ENCODE data around the gene EXOC3L1.

The EXOC3L1 gene

GRCh38 chr16:67195676-67196075 is 5.7 kb upstream of the EXOC3L1 start:
- no peak for DNase-seq

DNA sequence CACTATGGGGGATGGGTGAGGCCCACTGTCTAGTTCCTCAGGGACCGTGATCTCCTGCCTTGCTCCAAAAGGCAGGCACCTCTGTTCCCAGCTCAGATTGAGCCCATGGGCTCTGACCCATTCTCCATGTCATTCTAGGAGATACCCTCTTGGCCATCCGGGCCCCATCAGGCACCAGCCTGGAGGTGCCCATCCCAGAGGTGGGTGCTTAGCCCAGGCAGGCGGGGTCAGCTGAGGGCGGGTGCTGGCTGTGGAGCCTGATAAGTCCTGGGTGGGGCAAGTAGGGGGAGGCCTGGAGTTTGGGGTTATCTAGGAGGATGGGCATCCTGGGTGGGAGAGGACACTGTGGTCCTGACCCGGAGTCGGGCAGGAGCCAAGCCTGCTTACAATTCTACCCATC is 4.3 kb upstream of the EXOC3L1 start:
- DNase-seq, result no peak

DNA sequence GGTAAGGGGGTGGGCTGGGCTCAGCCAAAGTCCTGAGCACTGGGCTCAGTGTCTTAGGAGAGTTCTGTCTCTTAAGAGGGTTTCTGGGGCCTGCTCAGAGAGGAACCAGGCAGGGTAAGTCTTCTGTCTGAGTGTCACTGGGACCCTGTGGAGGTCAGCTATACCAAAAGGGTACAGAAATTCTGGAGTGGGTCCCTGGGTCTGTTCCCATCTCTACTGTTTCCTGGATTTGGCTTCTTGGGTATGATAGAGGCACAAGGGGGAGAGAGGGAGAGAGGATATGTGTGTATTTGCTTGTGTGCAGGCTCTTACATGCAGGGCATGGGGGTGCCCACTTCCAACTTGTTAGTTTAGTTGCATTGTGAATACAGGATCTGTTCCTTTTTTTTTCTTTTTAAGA is 3.6 kb upstream of the EXOC3L1 start:
- no peak for DNase-seq

DNA sequence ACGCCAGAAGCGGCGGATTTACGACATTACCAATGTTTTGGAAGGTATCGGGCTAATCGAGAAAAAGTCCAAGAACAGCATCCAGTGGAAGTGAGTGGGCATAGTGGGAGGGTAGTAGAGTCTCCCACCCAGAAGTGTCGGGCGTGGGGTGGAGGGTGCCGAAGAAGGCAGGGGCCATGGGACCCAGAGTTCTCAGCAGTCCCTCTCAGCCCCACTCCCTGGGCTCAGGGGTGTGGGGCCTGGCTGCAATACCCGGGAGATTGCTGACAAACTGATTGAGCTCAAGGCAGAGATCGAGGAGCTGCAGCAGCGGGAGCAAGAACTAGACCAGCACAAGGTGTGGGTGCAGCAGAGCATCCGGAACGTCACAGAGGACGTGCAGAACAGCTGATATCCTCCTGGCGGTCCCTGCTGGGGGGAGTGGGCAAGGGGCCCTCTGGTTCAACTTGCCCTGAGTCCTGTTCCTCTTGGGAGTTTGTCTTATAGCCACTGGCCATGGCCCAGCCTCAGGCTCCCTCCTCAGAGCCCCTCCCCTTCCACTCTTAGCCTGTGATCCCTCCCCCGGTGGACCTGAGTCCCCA is 2.9 kb upstream of the EXOC3L1 start:
- no peak for DNase-seq

- peak; percentile 71 to 72 for DNase-seq
These were observed 2.2 kb upstream of the EXOC3L1 start, which contains the start of gene E2F4 for GRCh38 chr16:67191995-67192681. TSS of gene E2F4 (plus strand) at chr16:67192155. CDS start at chr16:67192228, 73 bp downstream.

DNA sequence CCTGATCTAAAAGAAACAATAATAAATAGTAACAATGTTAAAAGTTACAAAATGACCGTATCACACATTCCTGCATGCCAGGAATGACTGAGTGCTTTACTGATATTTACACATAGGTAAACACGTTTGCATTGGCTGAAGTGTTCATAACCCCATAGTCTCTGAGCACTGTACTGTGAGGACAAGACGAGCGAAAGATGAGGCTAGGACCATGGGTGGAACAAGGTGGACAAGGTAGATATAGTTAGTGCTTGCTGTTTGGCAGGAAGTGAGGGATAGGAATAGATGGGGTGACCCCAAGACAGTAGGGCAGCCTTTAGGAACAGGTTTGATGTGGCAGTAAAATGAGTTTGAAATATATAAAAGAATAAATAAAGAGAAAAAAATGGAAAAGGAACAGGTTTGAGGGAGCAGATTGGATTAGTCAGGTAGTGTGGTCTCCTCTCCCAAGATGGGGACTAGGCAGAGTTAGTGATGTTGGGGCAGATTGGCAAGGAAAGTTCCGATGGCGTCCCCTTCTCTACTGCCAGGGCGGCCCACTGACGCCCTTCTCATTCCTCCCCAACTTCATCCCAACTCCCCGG is 1.6 kb upstream of the EXOC3L1 start:
- DNase-seq, result no peak

- DNase-seq, result no peak
These were observed 788 bp upstream of the EXOC3L1 start for GRCh38 chr16:67190448-67191399.

- no peak for DNase-seq
These were observed 1.1 kb downstream of the EXOC3L1 start for GRCh38 chr16:67188798-67189197.

- DNase-seq, result no peak
These were observed 1.6 kb downstream of the EXOC3L1 start for GRCh38 chr16:67188323-67188722.

GRCh38 chr16:67187175-67187890 is 2.6 kb downstream of the EXOC3L1 start:
- DNase-seq, result no peak

- no peak for DNase-seq
These were observed 3.4 kb downstream of the EXOC3L1 start for GRCh38 chr16:67186550-67186950.

GRCh38 chr16:67185651-67186134 is 4.2 kb downstream of the EXOC3L1 start:
- DNase-seq, result no peak

- DNase-seq, result peak; percentile 61 to 77
These were observed 4.8 kb downstream of the EXOC3L1 start for GRCh38 chr16:67184995-67185650.

DNA sequence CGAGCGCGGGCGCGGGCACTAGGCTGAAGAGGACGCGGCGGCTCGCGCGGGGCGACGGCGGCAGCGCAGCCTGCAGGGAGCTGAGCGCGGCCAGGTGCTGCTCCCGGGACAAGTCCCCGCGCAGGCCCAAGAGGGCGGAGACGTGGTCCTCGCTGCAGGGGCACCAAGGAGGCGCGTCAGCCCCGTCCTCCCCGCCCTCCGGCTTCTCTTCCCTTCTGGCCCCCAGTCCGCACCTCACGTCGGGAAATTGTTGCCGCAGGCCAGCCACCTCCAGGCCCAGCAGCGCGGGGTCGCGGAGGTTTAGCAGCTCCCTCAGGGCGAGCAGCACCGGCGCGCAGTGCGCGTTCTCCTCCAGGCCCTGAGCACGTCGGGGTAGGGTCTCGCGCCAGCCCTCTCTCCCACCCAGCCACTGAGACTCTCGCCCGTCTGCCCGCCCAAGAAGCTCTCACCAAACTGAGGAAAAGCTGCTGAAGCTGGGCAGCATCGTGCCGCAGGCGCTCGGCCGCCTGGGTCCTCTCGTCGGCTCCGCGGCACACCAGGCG is 5.4 kb downstream of the EXOC3L1 start:
- peak in 1 of 2 experiments; percentile 64 for DNase-seq

DNA sequence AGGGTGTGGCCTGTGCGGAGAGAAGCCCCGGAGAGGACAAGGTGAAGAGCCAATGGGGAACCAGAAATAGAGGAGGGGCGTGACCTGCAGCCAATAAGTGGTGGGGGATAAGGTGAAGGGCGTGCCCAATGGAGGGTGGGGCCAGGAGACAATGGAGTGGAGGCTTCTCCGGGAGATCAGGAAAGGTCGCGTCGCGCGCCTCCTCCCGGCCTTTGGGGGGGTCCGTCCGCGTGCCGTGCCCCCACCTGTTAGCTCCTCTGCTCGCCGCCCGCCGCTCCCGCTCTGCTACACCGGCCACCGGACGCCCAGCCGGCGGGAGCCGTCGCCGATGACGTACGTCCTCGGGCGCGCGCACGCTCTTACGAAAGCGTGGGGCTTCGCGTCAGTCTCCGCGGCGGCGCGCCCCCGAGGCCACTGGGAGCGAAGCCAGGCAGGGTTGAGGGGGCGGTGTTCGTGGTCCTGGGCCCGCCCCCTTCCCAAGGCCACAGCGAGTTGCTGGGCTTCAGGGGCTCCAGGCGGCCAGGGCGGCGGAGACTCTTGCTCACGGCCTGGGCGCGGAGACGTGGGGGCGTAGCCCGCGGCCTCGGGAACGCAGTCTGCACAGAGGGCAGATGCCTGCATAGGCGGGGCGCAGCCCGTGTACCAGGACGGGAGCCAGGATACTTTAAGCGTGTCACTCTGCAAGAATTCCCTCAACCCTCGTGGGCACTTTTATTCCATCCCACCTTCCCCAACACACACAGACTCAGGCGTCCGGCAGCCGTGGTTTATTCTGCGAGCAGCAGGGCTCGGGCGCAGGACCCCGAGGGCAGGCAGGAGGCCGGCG is 6.1 kb downstream of the EXOC3L1 start, which contains the start of gene MATCAP1:
Gene MATCAP1 (minus strand): TSS at position 337 of the 826 bp plus-strand sequence. CDS start 3,353 bp downstream, outside the sequence.
- peak; percentile 90 for DNase-seq

DNA sequence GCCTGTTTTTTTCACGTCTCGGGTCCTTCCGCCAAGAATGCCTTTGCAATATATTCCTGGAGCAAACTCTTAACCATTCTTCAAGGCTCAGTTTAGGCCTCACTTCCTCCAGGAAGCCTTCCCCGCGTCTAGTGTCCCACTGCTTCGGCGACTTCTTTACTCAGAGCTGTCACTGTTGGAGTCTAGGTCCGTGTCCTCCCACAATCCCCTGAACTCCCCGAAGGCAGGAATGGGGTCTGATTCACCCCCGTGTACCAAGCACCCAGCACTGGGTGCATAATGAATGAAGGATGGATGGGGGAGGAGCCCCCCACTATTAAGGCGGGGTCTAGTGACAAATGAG is 6.7 kb downstream of the EXOC3L1 start:
- DNase-seq, result no peak

DNA sequence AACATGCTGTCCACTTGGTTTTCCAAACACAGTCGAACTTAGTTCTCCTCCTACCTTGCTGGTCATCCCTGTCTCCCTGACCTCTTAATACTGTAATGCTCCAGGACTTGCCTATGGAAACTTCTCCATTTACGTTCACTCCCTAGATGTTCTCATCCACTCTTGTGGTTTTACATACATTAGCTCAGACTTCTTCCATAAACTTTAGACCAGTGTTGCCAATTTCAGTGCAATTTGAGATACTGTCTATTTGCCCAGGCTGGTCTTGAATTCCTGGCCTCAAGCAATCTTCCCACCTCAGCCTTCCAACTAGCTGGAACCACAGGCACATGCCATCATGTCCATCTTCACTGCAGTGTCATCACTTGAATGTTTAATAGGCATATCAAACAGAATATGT is 7.6 kb downstream of the EXOC3L1 start:
- DNase-seq, result no peak

DNA sequence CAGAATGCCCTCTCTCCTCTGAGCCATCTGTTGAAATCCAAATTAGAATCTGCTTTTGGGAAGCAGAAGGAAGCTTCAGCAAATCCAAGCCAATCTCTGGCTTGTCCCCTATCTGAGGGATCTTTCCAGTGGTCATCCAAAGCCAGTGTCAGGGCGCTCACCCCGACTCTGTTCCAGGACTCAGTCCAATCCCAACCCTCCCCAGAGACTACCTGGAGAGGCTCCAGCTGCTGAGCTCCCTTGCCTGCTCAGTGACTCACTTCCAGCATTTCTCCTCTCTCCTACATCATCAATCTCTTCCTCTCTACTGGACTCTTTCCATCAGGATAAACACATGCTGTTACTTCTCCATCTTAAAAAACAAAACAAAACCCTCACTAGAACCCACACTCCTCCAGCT is 8.6 kb downstream of the EXOC3L1 start:
- no peak for DNase-seq

DNA sequence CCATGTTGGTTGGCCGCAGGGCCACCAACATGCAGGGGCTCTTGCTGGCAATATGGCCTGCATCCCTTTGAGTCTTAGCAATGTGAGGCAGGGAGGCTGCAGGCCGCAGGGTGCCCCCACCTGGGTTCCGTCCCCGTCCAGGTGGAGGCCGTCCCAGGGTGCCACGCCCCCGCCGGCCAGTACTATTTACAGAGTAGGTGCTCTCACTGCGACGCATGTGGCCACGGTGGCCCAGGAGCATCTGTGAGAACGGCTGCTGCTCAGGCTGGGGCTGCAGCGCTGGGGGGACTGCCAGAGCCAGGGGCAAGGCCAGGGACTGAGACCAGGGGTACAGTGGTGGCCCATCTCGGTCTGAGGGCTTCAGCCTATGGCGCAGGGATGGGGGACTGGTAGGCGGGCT is 9.8 kb downstream of the EXOC3L1 start:
- DNase-seq, result no peak

DNA sequence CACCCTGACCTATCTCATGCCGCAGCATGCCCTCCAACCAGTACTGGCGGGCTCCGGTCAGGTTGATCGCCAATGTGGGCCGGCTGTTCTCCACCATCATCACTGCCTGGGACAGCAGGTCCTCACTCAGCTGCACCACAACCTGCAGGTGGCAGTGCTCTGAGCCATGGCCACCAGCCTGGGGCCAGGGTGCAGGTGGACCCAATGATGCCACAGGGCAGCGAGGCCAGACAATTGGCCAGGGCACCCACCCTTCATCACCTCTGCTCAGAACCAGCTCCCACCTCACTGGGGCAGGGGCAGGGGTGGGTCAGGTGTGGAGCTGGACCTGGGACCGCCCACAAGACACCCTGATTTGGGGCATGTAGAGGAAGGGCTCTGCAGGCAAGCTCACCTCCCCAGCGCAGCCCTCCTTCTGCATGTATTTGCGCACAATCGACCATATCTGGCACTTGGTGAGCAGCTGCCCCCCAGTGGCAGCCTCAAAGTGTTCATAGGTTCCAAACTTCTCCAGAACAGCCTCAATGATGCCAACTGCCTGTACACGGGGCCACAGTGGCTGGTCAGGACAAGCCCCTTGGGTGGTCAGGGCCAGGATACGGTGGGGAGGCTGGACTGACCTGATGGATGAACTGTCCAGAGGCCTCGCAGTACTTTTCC is 10.4 kb downstream of the EXOC3L1 start:
- DNase-seq, result no peak

Measured in NCI-H1930 (cell line).